Measurements from ENCODE around the gene SLC5A6. TPM values are rescaled to one million over a fixed set of nuclear protein-coding genes. Genes with fewer than 3 reads are reported as not detected.
"Not testable (repeated sequence)": the region's sequence is repeated elsewhere in the genome, so short reads cannot be mapped to it uniquely, and the experiment has no call there.

The SLC5A6 gene
- polyA plus RNA-seq, 2 donors: 11.4 to 13.5 TPM

- 82 to 88% methylated on average over 2 of the region's 2 CpGs for WGBS, 2 donors
- Histone ChIP-seq H3K4me1 (ENCODE audit: control insufficient read depth in 2 of 2, insufficient read depth in 2 of 2, low read length in 1 of 2) (no peaks in the 10 kb centered on the region), H3K4me3 (ENCODE audit: low read depth in 1 of 2, low read length in 2 of 2) (no peak overlapping the region), H3K36me3 (ENCODE audit: control insufficient read depth in 2 of 2, insufficient read depth in 2 of 2, low read length in 1 of 2) (peaks cover 9 to 27% of the 10 kb centered on the region in 2 donors), H3K27me3 (ENCODE audit: control insufficient read depth in 1 of 2, insufficient read depth in 2 of 2, low read length in 2 of 2) (no peaks in the 10 kb centered on the region), H3K27ac (ENCODE audit: low read depth in 2 of 2, low read length in 1 of 2) (no peak overlapping the region), H3K9me3 (ENCODE audit: control insufficient read depth in 2 of 2, insufficient read depth in 1 of 2, low read depth in 1 of 2, low read length in 1 of 2) (no peaks in the 10 kb centered on the region)
Measured at GRCh38 chr2:27199241-27199640, 12.8 kb downstream of the SLC5A6 start.

DNA sequence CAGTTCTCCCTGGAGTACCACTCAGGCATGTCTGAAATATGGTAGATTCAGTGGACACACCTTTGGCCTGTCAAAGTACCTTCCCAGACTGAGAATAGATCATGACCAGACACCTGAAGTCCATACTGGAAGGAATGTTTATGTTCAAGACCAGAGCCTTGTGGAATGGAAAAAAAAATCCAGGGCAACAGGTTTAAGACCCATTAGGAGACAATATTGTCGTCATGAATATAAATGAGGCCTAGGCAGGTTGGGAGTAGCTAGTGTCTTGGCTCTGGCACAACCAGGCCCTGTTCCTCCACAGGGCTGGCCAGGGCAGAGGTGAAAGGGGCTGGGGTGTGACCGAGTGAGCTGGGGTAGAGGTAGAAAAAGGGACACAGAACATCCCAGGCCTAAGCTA lies 13.4 kb downstream of the SLC5A6 start:
- Histone ChIP-seq H3K9me3 (ENCODE audit: control insufficient read depth in 2 of 2, insufficient read depth in 1 of 2, low read depth in 1 of 2, low read length in 1 of 2) (no peaks in the 10 kb centered on the region), H3K27me3 (ENCODE audit: control insufficient read depth in 1 of 2, insufficient read depth in 2 of 2, low read length in 2 of 2) (no peaks in the 10 kb centered on the region), H3K4me3 (ENCODE audit: low read depth in 1 of 2, low read length in 2 of 2) (no peak overlapping the region), H3K27ac (ENCODE audit: low read depth in 2 of 2, low read length in 1 of 2) (no peak overlapping the region), H3K4me1 (ENCODE audit: control insufficient read depth in 2 of 2, insufficient read depth in 2 of 2, low read length in 1 of 2) (no peaks in the 10 kb centered on the region), H3K36me3 (ENCODE audit: control insufficient read depth in 2 of 2, insufficient read depth in 2 of 2, low read length in 1 of 2) (peaks cover 9 to 24% of the 10 kb centered on the region in 2 donors)
- 68 to 72% methylated on average over 2 of the region's 2 CpGs for WGBS, 2 donors

GRCh38 chr2:27198068-27198467 lies 14.0 kb downstream of the SLC5A6 start:
- H3K27me3 ChIP-seq (ENCODE audit: control insufficient read depth in 1 of 2, insufficient read depth in 2 of 2, low read length in 2 of 2); H3K4me1 ChIP-seq (ENCODE audit: control insufficient read depth in 2 of 2, insufficient read depth in 2 of 2, low read length in 1 of 2); H3K27ac ChIP-seq (ENCODE audit: low read depth in 2 of 2, low read length in 1 of 2); H3K9me3 ChIP-seq (ENCODE audit: control insufficient read depth in 2 of 2, insufficient read depth in 1 of 2, low read depth in 1 of 2, low read length in 1 of 2); H3K4me3 ChIP-seq (ENCODE audit: low read depth in 1 of 2, low read length in 2 of 2): not testable (repeated sequence)
- H3K36me3 ChIP-seq (ENCODE audit: control insufficient read depth in 2 of 2, insufficient read depth in 2 of 2, low read length in 1 of 2): peaks cover 9 to 21% of the 10 kb centered on the region in 2 donors
- 95% methylated on average over 3 of the region's 3 CpGs for WGBS, 2 donors

GRCh38 chr2:27195799-27196198 lies 16.3 kb downstream of the SLC5A6 start:
- H3K36me3 ChIP-seq (ENCODE audit: control insufficient read depth in 2 of 2, insufficient read depth in 2 of 2, low read length in 1 of 2); H3K4me3 ChIP-seq (ENCODE audit: low read depth in 1 of 2, low read length in 2 of 2); H3K27me3 ChIP-seq (ENCODE audit: control insufficient read depth in 1 of 2, insufficient read depth in 2 of 2, low read length in 2 of 2); H3K4me1 ChIP-seq (ENCODE audit: control insufficient read depth in 2 of 2, insufficient read depth in 2 of 2, low read length in 1 of 2); H3K9me3 ChIP-seq (ENCODE audit: control insufficient read depth in 2 of 2, insufficient read depth in 1 of 2, low read depth in 1 of 2, low read length in 1 of 2); H3K27ac ChIP-seq (ENCODE audit: low read depth in 2 of 2, low read length in 1 of 2): not testable (repeated sequence)
- WGBS, 2 donors: 82 to 87% methylated on average over 3 of the region's 3 CpGs

DNA sequence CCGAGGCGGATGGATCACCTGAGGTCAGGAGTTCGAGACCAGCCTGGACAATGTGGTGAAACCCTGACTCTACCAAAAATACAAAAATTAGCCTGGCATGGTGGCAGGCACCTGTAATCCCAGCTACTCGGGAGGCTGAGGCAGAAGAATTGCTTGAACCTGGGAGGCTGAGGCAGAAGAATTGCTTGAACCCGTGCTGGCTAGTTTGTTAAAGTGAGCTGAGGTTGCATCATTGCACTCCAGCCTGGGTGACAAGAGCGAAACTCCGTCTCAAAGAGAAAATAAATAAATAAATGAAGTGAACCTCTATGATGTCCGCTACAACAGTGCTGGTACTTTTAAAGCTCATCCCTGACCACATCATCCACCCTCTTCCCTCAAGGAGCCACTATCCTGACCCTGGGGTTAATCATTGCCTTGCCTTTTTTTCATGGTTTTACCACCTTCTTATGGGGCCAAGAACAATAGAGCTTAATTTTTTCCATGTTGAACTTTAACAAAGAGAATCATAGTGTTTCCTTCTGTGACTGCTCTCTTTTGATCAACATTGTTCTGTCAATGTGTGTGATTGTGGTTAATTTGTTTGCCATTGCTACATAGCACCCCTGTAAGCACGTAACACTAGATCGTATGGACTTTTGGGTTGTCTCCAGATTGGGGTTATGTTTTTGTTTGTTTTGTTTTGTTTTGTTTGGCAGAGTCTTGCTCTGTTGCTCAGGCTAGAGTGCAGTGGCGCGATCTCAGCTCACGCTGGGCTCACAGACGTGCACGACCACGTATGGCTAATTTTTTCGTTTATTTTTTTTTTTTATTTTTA lies 17.3 kb downstream of the SLC5A6 start:
- Histone ChIP-seq H3K4me1 (ENCODE audit: control insufficient read depth in 2 of 2, insufficient read depth in 2 of 2, low read length in 1 of 2) (no peaks in the 10 kb centered on the region), H3K4me3 (ENCODE audit: low read depth in 1 of 2, low read length in 2 of 2) (no peak overlapping the region), H3K27me3 (ENCODE audit: control insufficient read depth in 1 of 2, insufficient read depth in 2 of 2, low read length in 2 of 2) (peaks cover 0 to 2% of the 10 kb centered on the region in 2 donors), H3K36me3 (ENCODE audit: control insufficient read depth in 2 of 2, insufficient read depth in 2 of 2, low read length in 1 of 2) (peaks cover 0 to 6% of the 10 kb centered on the region in 2 donors), H3K9me3 (ENCODE audit: control insufficient read depth in 2 of 2, insufficient read depth in 1 of 2, low read depth in 1 of 2, low read length in 1 of 2) (no peaks in the 10 kb centered on the region), H3K27ac (ENCODE audit: low read depth in 2 of 2, low read length in 1 of 2) (no peak overlapping the region)
- WGBS, 2 donors: 65 to 71% methylated on average over 17 of the region's 17 CpGs

- Histone ChIP-seq H3K27ac (ENCODE audit: low read depth in 2 of 2, low read length in 1 of 2) (no peak overlapping the region), H3K4me1 (ENCODE audit: control insufficient read depth in 2 of 2, insufficient read depth in 2 of 2, low read length in 1 of 2) (no peaks in the 10 kb centered on the region), H3K4me3 (ENCODE audit: low read depth in 1 of 2, low read length in 2 of 2) (no peak overlapping the region), H3K27me3 (ENCODE audit: control insufficient read depth in 1 of 2, insufficient read depth in 2 of 2, low read length in 2 of 2) (peaks cover 0 to 2% of the 10 kb centered on the region in 2 donors), H3K36me3 (ENCODE audit: control insufficient read depth in 2 of 2, insufficient read depth in 2 of 2, low read length in 1 of 2) (no peaks in the 10 kb centered on the region), H3K9me3 (ENCODE audit: control insufficient read depth in 2 of 2, insufficient read depth in 1 of 2, low read depth in 1 of 2, low read length in 1 of 2) (no peaks in the 10 kb centered on the region)
- 42 to 45% methylated on average over 8 of the region's 8 CpGs for WGBS, 2 donors
Measured at GRCh38 chr2:27191070-27191829, 20.8 kb downstream of the SLC5A6 start.

DNA sequence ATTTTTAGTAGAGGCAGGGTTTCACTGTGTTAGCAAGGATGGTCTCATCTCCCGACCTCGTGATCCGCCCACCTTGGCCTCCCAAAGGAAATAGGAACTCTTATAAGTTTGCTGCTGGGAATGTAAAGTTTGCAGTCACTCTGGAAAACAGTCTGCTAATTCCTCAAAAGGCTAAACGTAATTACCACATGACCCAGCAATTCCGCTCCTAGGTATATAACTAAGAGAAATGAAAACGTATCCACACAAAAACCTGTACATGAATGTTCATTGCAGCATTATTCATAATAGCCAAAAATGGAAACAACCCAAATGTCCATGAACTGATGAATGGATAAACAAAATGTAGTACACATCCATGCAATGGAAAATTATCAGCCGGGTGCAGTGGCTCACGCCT lies 22.1 kb downstream of the SLC5A6 start:
- H3K9me3 ChIP-seq (ENCODE audit: control insufficient read depth in 2 of 2, insufficient read depth in 1 of 2, low read depth in 1 of 2, low read length in 1 of 2): no peaks in the 10 kb centered on the region
- 87 to 88% methylated on average over 8 of the region's 8 CpGs for WGBS, 2 donors
- no peaks in the 10 kb centered on the region for H3K4me1 ChIP-seq (ENCODE audit: control insufficient read depth in 2 of 2, insufficient read depth in 2 of 2, low read length in 1 of 2)
- H3K27me3 ChIP-seq (ENCODE audit: control insufficient read depth in 1 of 2, insufficient read depth in 2 of 2, low read length in 2 of 2): peaks cover 0 to 2% of the 10 kb centered on the region in 2 donors
- no peak overlapping the region for H3K4me3 ChIP-seq (ENCODE audit: low read depth in 1 of 2, low read length in 2 of 2)
- H3K36me3 ChIP-seq (ENCODE audit: control insufficient read depth in 2 of 2, insufficient read depth in 2 of 2, low read length in 1 of 2): no peaks in the 10 kb centered on the region
- H3K27ac ChIP-seq (ENCODE audit: low read depth in 2 of 2, low read length in 1 of 2): no peak overlapping the region

- WGBS, 2 donors: 68 to 71% methylated on average over 6 of the region's 6 CpGs
- H3K27ac ChIP-seq (ENCODE audit: low read depth in 2 of 2, low read length in 1 of 2): no peak overlapping the region
Measured at GRCh38 chr2:27186613-27187345, 25.3 kb downstream of the SLC5A6 start.

GRCh38 chr2:27185331-27186026 lies 26.6 kb downstream of the SLC5A6 start:
- WGBS, 2 donors: 34 to 41% methylated on average over 6 of the region's 6 CpGs
- H3K27ac ChIP-seq (ENCODE audit: low read depth in 2 of 2, low read length in 1 of 2): peak overlapping the region in 1 of 2 donors; percentile 38
- no peak overlapping the region for H3K4me3 ChIP-seq (ENCODE audit: low read depth in 1 of 2, low read length in 2 of 2)
- H3K9me3 ChIP-seq (ENCODE audit: control insufficient read depth in 2 of 2, insufficient read depth in 1 of 2, low read depth in 1 of 2, low read length in 1 of 2): no peaks in the 10 kb centered on the region
- no peaks in the 10 kb centered on the region for H3K27me3 ChIP-seq (ENCODE audit: control insufficient read depth in 1 of 2, insufficient read depth in 2 of 2, low read length in 2 of 2)
- no peaks in the 10 kb centered on the region for H3K4me1 ChIP-seq (ENCODE audit: control insufficient read depth in 2 of 2, insufficient read depth in 2 of 2, low read length in 1 of 2)
- no peaks in the 10 kb centered on the region for H3K36me3 ChIP-seq (ENCODE audit: control insufficient read depth in 2 of 2, insufficient read depth in 2 of 2, low read length in 1 of 2)

More at GRCh38 chr2:27186613-27187345, 25.3 kb downstream of the SLC5A6 start:
- Histone ChIP-seq H3K4me3 (ENCODE audit: low read depth in 1 of 2, low read length in 2 of 2) (no peak overlapping the region), H3K9me3 (ENCODE audit: control insufficient read depth in 2 of 2, insufficient read depth in 1 of 2, low read depth in 1 of 2, low read length in 1 of 2) (no peaks in the 10 kb centered on the region), H3K27me3 (ENCODE audit: control insufficient read depth in 1 of 2, insufficient read depth in 2 of 2, low read length in 2 of 2) (peaks cover 0 to 2% of the 10 kb centered on the region in 2 donors), H3K4me1 (ENCODE audit: control insufficient read depth in 2 of 2, insufficient read depth in 2 of 2, low read length in 1 of 2) (no peaks in the 10 kb centered on the region), H3K36me3 (ENCODE audit: control insufficient read depth in 2 of 2, insufficient read depth in 2 of 2, low read length in 1 of 2) (no peaks in the 10 kb centered on the region)
